Astrocyte of the spinal cord (primary cell): ENCODE measurements around the gene DYRK1A.

Source experiments
- DNase-seq: peaks from one replicate; pipeline ENCODE4 v3.0.0; 2011; ENCODE audit warnings: low read depth, low spot score
- H3K4me3 ChIP-seq: 2 replicates; pipeline ENCODE4 v1.5.1; 2011; ENCODE audit warnings: low read depth, mild to moderate bottlenecking, low read length, moderate library complexity
- CTCF ChIP-seq: IDR thresholded peaks from 2 replicates; pipeline ENCODE4 v1.5.1; 2012; ENCODE audit warnings: low read depth, mild to moderate bottlenecking, low read length, inconsistent platforms
- in situ Hi-C: cut with HindIII; loops from 2 replicates; pipeline ENCODE4 v1.10.0; 2017; ENCODE audit warnings: low sequenced_read_pairs

DYRK1A gene

GRCh38 chr21:37346841-37347430, 19.6 kb upstream of the DYRK1A start:
- no peak for TF ChIP-seq CTCF
- in situ Hi-C loops, result no loop called here
- H3K4me3 ChIP-seq, result no peak overlapping the region
- no peak for DNase-seq

- TF ChIP-seq CTCF, result no peak
- in situ Hi-C loops, result no loop called here
- DNase-seq, result no peak
- no peak overlapping the region for H3K4me3 ChIP-seq
Observed at GRCh38 chr21:37348664-37349063, 17.9 kb upstream of the DYRK1A start.

GRCh38 chr21:37350472-37350871, 16.1 kb upstream of the DYRK1A start:
- in situ Hi-C loops, result no loop called here
- H3K4me3 ChIP-seq, result no peak overlapping the region
- TF ChIP-seq CTCF, result no peak
- DNase-seq, result no peak

GRCh38 chr21:37356706-37357105, 9.9 kb upstream of the DYRK1A start:
- in situ Hi-C loops, result no loop called here
- no peak for DNase-seq
- TF ChIP-seq CTCF, result no peak
- no peak overlapping the region for H3K4me3 ChIP-seq

GRCh38 chr21:37357691-37358090, 8.9 kb upstream of the DYRK1A start:
- H3K4me3 ChIP-seq, result no peak overlapping the region
- in situ Hi-C loops, result no loop called here
- TF ChIP-seq CTCF, result no peak
- DNase-seq, result no peak

GRCh38 chr21:37358397-37358796, 8.2 kb upstream of the DYRK1A start:
- in situ Hi-C loops, result no loop called here
- TF ChIP-seq CTCF, result no peak
- DNase-seq, result no peak
- H3K4me3 ChIP-seq, result no peak overlapping the region

- DNase-seq, result no peak
- in situ Hi-C loops, result no loop called here
- TF ChIP-seq CTCF, result no peak
- H3K4me3 ChIP-seq, result no peak overlapping the region
Observed at GRCh38 chr21:37363936-37364335, 2.6 kb upstream of the DYRK1A start.
